ENCODE data around the gene PRKAG1.
A peak's percentile ranks its signal among the peaks of the same experiment; 100 is the strongest.

GRCh38 chr12:49018261-49019119 is at the start of gene PRKAG1:
- TF ChIP-seq CTCF (IDR thresholded peaks at IDR 0.05) (peak; percentile 34 to 49 (median 41)), POLR2A (IDR thresholded peaks at IDR 0.05; ENCODE audit: low read depth) (peak; percentile 71), EP300 (IDR thresholded peaks at IDR 0.05) (no peak)
